ENCODE measurements around the gene ALDOC. TPM values are rescaled to one million over a fixed set of nuclear protein-coding genes. Genes with fewer than 3 reads are reported as not detected.

The ALDOC gene
- total and polyA plus RNA-seq, 2 experiments from 2014 or later, result 33.5 to 157 TPM

DNA sequence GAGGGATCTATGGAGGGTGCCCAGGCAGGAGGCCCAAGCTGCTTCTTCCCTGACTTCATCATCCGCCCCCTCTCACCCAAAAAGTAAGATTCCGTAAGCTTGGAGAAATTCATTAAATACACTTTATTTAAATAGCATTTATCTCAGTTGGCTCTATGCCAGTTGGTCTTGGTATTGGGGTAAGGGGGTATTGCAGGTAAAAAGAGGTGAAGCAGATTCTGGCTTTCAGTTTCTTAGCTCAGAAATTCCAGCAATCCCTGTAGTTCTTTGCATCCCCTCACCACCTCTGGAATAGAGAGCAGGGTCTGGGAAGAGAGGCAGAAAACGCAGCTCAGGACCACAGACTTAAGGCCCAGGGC is 750 bp upstream of the ALDOC start:
- peaks cover 46% of the 10 kb centered on the region for H3K36me3 Mint-ChIP-seq (ENCODE audit: low read depth)
- ATAC-seq (no peak), DNase-seq (ENCODE audit: low spot score) (no peak)
- Histone ChIP-seq H3K27me3 (ENCODE audit: insufficient read depth) (no peaks in the 10 kb centered on the region), H2AFZ (no peak overlapping the region), H3K36me3 (ENCODE audit: insufficient read depth) (peaks cover 38% of the 10 kb centered on the region), H3K4me1 (ENCODE audit: insufficient read depth) (peaks cover 13% of the 10 kb centered on the region; the same call in 1 of the 2 replicates), H4K20me1 (replicated peaks; ENCODE audit: insufficient read depth) (0 out of 2 replicates have a peak, but pooled peaks cover 7% of the 10 kb centered on the region), H3K4me3 (no peak overlapping the region), H3F3A (replicated peaks; ENCODE audit: low read depth) (peaks cover 15% of the 10 kb centered on the region), H3K9me2 (ENCODE audit: insufficient read depth) (no peaks in the 10 kb centered on the region), H3K79me2 (replicated peaks; ENCODE audit: insufficient read depth) (no peaks in the 10 kb centered on the region), H3K27ac (ENCODE audit: low read depth) (peak overlapping the region; percentile 85), H3K4me2 (peak overlapping the region; percentile 46; the same call in 1 of the 2 replicates)
- H3K9me3 Mint-ChIP-seq, result no peaks in the 10 kb centered on the region
- peak overlapping the region; percentile 93 for H3K27ac Mint-ChIP-seq
- H3K4me3 Mint-ChIP-seq, result peak overlapping the region; percentile 45; the same call in 1 of the 3 replicates
- peaks cover 17% of the 10 kb centered on the region for H3K4me1 Mint-ChIP-seq
- H3K27me3 Mint-ChIP-seq (ENCODE audit: insufficient read depth, low read depth, poor library complexity), result peaks cover 10% of the 10 kb centered on the region
- TF ChIP-seq, protein P1, sequence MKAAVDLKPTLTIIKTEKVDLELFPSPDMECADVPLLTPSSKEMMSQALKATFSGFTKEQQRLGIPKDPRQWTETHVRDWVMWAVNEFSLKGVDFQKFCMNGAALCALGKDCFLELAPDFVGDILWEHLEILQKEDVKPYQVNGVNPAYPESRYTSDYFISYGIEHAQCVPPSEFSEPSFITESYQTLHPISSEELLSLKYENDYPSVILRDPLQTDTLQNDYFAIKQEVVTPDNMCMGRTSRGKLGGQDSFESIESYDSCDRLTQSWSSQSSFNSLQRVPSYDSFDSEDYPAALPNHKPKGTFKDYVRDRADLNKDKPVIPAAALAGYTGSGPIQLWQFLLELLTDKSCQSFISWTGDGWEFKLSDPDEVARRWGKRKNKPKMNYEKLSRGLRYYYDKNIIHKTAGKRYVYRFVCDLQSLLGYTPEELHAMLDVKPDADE (IDR thresholded peaks at IDR 0.05), result no peak
- TF ChIP-seq ZNF331 (CRISPR knock-in tag; IDR thresholded peaks at IDR 0.05; ENCODE audit: low read depth) (no peak), EZH2phosphoT487 (IDR thresholded peaks at IDR 0.05; ENCODE audit: unreplicated experiment) (no peak), EZH2 (IDR thresholded peaks at IDR 0.05; ENCODE audit: low read depth, unreplicated experiment) (no peak), ZNF114 (CRISPR knock-in tag; IDR thresholded peaks at IDR 0.05) (no peak), JUNB (IDR thresholded peaks at IDR 0.05; ENCODE audit: unreplicated experiment) (no peak), CREB1 (CRISPR knock-in tag; IDR thresholded peaks at IDR 0.05; ENCODE audit: low read depth) (no peak), NANOG (IDR thresholded peaks at IDR 0.05; ENCODE audit: borderline replicate concordance) (no peak), POLR2AphosphoS5 (IDR thresholded peaks at IDR 0.05; ENCODE audit: low read depth) (no peak), STAT1 (IDR thresholded peaks at IDR 0.05; ENCODE audit: unreplicated experiment) (no peak)
- TF ChIP-seq, protein P2, sequence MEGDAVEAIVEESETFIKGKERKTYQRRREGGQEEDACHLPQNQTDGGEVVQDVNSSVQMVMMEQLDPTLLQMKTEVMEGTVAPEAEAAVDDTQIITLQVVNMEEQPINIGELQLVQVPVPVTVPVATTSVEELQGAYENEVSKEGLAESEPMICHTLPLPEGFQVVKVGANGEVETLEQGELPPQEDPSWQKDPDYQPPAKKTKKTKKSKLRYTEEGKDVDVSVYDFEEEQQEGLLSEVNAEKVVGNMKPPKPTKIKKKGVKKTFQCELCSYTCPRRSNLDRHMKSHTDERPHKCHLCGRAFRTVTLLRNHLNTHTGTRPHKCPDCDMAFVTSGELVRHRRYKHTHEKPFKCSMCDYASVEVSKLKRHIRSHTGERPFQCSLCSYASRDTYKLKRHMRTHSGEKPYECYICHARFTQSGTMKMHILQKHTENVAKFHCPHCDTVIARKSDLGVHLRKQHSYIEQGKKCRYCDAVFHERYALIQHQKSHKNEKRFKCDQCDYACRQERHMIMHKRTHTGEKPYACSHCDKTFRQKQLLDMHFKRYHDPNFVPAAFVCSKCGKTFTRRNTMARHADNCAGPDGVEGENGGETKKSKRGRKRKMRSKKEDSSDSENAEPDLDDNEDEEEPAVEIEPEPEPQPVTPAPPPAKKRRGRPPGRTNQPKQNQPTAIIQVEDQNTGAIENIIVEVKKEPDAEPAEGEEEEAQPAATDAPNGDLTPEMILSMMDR (conservative IDR thresholded peaks at IDR 0.05; ENCODE audit: low read depth in 2 of 2), result no peak
- TF ChIP-seq, protein P3, sequence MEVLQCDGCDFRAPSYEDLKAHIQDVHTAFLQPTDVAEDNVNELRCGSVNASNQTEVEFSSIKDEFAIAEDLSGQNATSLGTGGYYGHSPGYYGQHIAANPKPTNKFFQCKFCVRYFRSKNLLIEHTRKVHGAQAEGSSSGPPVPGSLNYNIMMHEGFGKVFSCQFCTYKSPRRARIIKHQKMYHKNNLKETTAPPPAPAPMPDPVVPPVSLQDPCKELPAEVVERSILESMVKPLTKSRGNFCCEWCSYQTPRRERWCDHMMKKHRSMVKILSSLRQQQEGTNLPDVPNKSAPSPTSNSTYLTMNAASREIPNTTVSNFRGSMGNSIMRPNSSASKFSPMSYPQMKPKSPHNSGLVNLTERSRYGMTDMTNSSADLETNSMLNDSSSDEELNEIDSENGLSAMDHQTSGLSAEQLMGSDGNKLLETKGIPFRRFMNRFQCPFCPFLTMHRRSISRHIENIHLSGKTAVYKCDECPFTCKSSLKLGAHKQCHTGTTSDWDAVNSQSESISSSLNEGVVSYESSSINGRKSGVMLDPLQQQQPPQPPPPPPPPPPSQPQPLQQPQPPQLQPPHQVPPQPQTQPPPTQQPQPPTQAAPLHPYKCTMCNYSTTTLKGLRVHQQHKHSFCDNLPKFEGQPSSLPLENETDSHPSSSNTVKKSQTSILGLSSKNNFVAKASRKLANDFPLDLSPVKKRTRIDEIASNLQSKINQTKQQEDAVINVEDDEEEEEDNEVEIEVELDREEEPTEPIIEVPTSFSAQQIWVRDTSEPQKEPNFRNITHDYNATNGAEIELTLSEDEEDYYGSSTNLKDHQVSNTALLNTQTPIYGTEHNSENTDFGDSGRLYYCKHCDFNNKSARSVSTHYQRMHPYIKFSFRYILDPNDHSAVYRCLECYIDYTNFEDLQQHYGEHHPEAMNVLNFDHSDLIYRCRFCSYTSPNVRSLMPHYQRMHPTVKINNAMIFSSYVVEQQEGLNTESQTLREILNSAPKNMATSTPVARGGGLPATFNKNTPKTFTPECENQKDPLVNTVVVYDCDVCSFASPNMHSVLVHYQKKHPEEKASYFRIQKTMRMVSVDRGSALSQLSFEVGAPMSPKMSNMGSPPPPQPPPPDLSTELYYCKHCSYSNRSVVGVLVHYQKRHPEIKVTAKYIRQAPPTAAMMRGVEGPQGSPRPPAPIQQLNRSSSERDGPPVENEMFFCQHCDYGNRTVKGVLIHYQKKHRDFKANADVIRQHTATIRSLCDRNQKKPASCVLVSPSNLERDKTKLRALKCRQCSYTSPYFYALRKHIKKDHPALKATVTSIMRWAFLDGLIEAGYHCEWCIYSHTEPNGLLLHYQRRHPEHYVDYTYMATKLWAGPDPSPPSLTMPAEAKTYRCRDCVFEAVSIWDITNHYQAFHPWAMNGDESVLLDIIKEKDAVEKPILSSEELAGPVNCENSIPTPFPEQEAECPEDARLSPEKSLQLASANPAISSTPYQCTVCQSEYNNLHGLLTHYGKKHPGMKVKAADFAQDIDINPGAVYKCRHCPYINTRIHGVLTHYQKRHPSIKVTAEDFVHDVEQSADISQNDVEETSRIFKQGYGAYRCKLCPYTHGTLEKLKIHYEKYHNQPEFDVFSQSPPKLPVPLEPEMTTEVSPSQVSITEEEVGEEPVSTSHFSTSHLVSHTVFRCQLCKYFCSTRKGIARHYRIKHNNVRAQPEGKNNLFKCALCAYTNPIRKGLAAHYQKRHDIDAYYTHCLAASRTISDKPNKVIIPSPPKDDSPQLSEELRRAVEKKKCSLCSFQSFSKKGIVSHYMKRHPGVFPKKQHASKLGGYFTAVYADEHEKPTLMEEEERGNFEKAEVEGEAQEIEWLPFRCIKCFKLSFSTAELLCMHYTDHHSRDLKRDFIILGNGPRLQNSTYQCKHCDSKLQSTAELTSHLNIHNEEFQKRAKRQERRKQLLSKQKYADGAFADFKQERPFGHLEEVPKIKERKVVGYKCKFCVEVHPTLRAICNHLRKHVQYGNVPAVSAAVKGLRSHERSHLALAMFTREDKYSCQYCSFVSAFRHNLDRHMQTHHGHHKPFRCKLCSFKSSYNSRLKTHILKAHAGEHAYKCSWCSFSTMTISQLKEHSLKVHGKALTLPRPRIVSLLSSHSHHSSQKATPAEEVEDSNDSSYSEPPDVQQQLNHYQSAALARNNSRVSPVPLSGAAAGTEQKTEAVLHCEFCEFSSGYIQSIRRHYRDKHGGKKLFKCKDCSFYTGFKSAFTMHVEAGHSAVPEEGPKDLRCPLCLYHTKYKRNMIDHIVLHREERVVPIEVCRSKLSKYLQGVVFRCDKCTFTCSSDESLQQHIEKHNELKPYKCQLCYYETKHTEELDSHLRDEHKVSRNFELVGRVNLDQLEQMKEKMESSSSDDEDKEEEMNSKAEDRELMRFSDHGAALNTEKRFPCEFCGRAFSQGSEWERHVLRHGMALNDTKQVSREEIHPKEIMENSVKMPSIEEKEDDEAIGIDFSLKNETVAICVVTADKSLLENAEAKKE (CRISPR knock-in tag; IDR thresholded peaks at IDR 0.05), result no peak
- TF ChIP-seq, protein P4, sequence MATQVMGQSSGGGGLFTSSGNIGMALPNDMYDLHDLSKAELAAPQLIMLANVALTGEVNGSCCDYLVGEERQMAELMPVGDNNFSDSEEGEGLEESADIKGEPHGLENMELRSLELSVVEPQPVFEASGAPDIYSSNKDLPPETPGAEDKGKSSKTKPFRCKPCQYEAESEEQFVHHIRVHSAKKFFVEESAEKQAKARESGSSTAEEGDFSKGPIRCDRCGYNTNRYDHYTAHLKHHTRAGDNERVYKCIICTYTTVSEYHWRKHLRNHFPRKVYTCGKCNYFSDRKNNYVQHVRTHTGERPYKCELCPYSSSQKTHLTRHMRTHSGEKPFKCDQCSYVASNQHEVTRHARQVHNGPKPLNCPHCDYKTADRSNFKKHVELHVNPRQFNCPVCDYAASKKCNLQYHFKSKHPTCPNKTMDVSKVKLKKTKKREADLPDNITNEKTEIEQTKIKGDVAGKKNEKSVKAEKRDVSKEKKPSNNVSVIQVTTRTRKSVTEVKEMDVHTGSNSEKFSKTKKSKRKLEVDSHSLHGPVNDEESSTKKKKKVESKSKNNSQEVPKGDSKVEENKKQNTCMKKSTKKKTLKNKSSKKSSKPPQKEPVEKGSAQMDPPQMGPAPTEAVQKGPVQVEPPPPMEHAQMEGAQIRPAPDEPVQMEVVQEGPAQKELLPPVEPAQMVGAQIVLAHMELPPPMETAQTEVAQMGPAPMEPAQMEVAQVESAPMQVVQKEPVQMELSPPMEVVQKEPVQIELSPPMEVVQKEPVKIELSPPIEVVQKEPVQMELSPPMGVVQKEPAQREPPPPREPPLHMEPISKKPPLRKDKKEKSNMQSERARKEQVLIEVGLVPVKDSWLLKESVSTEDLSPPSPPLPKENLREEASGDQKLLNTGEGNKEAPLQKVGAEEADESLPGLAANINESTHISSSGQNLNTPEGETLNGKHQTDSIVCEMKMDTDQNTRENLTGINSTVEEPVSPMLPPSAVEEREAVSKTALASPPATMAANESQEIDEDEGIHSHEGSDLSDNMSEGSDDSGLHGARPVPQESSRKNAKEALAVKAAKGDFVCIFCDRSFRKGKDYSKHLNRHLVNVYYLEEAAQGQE (IDR thresholded peaks at IDR 0.05; ENCODE audit: unreplicated experiment), result no peak
